NCI-H146 (cell line): Measurements from ENCODE around the gene RALGPS1.

Experiments
- DNase-seq: peaks from one replicate; lab custom pipeline; 2025; lab: John Stamatoyannopoulos, UW

The RALGPS1 gene

DNA sequence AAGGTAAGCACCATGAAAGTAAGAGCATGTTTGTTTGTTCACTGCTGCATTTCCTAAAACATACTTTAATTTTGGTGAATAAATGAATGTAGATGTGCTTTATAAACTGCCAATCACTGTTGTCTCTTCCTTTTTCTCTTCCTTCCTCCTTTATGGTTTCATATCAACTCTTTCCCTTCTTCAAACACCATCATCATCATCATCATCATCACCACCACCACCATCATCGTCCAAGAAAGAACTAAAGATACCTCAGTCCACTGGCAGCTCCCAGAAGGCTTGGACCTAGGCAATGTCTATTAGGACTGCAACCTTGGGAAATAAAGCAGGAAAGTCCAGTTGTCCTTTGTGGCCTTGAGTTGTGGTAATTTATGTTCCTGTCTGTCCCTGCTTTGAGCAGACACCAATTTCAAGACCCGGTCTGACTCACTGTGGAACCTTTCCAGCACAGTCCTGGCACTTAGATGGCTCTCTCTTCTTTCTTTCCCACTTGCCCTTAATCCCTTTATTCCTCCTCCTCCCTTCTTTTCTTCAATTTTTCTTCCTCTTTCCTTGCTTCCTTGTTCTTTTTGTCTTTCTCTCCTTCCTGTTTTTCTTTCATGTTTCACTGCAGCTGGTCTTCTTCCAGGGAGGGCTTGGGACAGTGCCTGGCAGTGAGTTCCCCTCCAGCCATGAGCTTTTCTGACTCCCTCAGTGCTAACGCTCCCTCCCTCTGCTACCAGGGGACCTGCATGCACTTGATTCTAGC is 108.5 kb downstream of the RALGPS1 start:
- no peak for DNase-seq

DNA sequence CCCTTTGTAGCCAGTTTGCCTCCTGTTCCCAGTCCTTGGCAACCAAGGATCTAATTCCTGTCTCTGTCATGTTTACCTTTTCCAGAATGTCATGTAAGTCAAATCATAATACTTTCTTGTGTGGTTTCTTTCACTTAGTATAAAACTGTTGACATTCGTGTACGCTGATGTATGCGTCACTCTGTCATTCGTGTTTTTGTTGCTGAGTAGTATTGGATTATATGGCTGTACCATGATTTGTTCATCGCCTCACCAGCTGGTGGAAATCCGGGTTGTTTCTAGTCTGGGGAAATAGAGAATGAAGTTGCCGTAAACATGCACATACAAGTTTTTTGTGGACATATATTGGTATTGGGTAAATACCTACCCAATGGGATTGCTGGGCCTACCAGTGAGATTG is 110.5 kb downstream of the RALGPS1 start:
- no peak for DNase-seq

DNA sequence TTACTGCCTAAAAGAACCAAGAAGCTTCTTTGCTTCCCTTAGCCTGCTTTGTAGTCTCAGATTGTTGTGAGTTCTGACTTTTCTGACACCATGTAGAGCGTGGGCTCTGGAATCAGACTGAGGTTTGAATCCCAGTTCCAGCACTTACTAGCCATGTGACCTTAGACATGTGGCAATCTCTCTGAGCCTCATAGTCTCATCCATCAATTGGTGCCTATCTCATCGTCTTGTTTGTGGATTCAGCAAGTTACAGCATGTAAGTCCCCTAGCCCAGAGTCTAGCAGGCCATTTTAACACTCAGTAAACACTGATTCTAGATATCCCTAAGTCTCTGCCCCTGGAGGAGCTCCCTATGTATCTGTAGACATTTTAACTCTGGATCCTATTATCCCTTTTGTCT is 113.1 kb downstream of the RALGPS1 start:
- DNase-seq = no peak

DNA sequence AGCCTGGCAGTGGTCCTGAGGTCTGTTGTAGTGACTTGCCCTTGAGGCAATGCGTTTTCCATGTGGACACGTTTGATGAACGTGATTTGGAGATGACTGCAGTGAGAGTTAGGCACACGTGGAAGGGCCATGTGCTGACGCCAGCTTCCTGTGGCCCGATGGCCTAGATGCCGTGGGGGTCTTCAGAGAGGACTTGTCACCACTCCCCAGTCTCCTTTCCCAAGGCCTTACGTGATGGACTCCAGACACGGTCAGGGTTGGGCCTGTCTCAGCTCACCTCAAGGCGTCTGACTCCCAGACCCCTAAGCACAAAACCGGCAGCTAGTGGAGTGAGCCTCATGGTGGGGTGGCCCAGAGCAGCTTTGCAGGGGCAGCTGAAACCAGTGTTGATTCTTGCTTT is 115.0 kb downstream of the RALGPS1 start:
- DNase-seq = no peak

DNA sequence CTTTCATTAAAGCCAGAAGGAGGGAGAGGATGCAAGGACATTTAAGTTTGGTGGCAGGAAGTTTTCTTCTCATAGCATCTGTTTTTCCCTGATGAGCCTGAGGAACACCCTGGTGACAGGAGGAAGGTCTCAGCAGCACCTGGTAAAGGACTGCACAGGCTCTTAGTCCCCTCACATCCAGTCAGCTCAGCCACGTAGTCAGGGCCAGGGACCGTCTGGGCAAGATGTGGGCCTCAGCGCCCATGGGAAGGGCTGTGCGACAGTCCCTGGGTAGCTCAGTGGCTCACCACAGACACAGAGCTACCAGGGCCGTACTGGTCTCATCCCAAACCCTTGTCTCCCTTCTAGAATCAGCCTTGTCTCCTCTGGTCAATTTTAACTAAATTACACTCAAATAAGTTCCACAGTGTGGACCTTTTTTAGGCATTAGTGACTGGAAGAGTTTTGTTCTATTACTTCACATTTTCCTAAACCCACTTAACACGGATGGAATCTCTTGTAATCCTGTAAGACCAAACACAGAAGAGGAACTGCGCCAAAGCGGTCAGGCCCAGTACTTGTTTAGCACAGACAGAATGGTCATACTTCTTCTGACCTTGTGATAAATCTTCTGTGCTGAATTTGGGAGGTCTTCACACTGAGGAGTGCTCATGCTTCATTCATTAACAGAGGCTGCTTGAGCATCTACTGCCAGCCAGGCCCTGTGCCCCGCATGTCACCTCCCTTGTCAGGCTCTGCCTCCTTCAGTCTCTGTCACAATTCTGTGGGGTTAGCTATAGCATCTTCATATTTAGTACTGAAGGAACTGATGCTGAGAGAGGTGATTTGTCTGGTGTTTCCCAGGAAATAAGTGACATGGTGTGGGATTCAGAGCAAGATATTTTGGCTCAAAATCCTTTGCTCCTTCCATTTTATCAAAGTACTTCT is 116.5 kb downstream of the RALGPS1 start:
- DNase-seq = no peak

DNA sequence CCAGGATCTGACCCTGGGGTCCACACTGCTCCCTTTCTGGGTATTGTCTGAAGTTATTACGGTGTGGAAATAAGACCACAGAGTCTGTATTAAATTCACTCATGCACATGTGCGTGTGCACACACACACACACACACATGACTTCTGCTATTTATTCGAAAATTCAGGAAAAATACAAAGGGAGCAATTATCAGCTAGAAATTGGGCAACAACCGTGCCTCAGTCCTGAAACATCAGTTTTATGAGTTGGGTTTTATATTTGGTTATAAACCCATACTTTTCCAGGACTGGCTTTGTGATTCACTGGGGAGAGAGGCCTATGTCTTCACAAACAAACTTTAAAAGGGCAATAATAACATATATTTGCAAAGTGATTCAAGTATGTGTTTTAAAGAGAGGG is 117.7 kb downstream of the RALGPS1 start:
- no peak for DNase-seq

DNA sequence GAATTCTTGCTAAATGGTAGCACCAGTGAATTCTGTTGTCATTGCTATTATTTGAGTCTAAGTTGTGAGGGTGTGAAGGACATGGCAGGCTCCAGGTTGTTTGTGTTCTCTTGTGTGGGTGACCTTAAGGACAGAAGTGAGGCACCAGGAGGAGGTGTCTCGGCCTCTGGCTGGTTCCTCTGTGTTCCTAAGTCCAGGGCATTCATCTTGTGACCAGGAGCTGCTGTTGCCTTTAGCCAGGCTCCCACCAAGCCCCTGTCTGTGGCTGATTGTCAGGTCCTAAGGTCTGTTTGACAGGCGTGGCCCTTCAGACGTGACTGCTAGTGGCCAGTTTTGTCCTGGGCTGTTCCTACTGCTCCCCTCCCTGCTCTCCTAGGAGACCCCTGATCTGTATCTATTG is 118.5 kb downstream of the RALGPS1 start:
- DNase-seq = no peak

DNA sequence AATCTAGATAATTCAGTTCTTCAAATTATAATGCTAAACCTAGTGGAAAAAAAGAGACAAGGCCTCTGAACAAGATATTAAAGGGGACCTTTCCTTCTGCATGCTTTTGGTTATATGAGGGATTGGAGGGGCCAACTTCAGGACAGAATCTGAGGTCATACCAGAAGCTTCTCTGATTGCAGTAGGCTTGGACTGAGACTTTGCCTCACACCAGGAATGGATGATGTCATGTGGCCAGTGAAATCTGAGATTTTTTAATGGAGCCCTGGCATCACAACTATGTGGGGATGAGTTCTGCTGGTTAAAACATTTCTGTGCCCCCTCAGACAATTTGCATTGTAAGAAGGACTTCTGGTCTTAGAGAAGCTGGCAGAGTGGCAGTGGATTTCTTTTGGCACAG is 119.2 kb downstream of the RALGPS1 start:
- no peak for DNase-seq

DNA sequence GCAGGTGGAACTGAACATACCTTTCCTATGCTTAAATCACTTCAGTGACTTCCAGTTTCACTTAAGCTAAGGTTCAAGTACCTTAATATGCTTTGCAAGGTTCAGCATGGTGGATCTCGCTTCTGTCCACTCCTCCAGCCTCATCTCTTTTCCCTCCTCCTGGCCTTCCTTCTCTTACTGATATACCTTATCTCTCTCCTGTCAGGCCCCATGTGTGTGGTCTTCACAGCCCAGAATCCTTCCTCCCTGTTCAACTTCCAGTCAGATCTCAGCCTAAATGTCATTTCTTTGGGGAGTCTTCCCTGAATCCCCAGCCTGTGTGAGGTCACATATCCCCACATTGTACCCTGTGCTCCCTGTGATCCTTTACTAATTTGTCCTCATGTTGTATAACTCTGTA is 120.1 kb downstream of the RALGPS1 start:
- no peak for DNase-seq

DNA sequence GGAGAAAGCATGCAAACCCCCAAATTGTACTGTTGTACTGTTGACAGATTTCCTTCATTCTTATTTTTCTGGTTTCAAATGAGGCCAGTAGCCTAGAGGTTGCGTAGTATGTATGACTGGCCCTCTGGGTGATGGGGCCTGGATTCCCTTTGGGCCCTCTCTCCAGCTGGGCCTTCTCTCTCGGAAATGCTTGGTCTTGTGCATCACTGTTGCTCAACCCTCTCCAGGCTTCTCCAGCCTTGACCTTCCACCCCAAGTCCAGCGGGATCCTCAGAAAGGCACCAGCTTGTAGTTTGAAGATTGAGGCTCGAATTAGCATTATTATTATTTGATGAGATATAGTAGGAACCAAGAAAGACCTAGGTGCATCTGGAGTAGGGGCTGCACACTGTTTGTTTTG is 120.8 kb downstream of the RALGPS1 start:
- DNase-seq = no peak

DNA sequence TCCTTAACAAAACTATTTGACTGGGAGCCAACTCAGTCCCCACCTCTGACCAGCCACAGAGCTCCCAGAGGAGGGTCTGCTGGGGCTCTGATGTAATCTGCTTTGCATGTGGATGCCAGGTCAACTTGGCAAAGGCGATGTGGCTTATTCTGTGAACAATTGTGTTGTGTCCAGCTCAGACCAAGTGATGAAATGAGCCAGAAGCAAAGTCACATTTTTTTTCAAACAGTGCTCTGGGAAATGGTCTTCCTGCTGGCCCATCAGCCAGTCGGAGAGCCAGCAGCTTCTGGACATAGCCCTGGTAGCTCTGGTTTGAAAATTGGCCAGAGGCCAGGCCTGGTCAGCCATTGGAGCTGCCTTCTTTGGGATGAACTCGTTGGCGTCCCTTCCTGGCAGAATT is 121.4 kb downstream of the RALGPS1 start:
- DNase-seq = no peak

DNA sequence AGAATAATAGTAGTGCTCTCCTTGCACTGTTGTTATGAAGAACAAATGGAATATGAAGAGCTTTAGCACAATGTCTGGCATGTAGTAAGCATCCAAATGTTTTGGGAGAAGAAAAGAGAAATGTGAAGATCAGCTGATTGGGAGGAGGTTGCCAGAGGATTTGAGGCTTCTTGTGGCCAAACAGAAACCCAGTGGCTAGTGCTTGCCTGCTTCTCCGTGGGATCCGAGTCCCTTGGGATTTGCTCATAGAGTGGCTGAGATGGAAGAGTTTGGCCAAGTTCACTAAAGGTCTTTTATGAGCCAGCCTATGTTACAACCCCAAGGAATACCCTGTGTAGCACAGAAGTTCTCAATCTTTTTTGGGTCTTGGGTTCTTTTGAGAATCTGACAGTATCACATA is 121.9 kb downstream of the RALGPS1 start:
- DNase-seq = no peak

DNA sequence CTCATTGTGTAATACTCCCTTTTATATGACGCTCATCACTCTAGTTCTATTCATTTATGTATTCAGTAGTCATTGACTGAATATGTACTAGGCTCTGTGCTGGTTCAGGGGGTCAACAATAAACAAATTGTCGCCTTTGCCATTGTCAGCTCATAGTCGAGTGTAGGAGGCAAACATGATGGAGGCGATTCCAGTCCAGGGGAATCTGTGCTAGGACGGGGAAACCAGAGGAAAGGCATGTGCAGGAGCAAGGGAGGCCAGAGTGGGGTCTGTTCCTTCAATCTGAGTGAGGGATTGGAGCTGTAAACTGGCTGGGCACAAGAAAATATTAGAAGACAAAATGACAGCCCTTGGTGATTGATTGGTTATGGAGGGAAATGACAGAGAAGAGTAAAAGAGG is 123.9 kb downstream of the RALGPS1 start:
- DNase-seq = no peak

DNA sequence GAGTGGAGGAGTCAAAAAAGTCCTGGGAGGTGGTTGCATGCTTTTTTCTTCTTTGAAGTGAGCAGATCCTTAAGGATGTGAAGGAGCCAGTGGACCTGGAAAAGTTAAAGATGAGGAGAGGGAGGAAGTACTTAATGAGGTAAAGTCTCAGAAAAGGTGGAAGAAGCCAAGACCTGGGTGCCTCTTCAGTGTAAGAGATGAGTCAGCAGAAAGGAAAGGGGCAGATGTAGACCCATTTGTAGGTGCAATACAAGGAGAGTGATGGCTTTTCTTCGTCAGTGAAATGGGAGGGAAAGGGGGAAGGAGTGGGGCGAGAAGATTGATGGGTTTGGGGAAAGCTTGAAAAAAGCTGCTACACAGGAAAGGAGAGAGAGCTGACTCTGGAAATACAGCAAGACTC is 124.9 kb downstream of the RALGPS1 start:
- no peak for DNase-seq

DNA sequence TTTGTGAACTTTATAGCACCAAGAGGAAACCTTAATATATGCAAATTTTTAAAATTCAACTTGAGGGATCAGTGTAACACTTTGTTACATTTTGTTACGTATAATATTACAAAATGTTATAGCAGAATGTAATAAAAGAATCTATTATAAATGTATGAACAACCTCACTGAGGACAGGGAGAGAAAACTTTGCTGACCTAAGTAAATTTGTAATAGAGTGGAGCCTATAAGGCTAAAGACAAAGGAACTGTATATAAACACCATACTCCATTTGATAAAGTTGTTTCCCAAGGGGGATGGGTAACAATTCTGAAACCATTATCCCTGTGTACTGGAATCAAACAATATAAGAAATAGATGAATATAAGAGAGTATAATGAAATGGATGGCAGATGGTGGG is 130.6 kb downstream of the RALGPS1 start:
- no peak for DNase-seq

DNA sequence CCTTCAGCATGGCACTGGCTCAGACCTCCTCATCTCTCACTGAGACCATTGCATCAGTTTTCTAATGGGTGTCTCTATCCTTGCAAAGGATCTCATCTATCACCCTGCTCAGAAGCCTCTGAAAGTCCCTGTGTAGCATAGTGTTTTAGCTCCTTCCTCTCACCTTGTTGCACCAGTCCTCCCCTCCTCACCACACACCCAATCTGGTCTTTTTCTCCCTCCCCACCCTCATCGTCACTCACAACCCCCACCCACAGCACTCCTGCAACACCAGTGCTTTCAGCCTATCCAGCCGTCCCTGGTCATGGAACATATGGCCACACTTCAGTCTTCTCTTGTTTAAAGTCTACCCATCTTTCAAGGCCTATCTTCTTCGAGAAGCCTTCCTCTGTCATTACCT is 133.4 kb downstream of the RALGPS1 start:
- no peak for DNase-seq

DNA sequence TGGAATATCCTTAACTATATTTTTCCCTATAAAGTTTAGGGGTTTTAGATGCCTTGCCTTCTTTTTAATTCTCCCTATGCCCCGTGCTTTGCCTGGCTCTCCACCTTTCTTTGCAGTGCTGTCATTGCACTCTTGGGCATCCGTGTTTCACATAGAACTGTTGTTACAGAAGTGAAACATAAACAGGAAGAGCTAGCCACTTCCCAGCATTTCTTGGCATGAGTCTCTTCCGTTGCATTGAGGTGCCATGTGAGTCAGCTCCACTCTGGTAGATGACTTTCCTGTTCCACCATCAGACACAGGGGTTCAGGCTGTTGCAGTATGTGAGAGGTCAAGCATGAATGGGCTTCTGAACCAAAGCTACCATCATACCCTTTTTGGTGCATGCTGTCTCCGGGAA is 134.5 kb downstream of the RALGPS1 start:
- DNase-seq = no peak

DNA sequence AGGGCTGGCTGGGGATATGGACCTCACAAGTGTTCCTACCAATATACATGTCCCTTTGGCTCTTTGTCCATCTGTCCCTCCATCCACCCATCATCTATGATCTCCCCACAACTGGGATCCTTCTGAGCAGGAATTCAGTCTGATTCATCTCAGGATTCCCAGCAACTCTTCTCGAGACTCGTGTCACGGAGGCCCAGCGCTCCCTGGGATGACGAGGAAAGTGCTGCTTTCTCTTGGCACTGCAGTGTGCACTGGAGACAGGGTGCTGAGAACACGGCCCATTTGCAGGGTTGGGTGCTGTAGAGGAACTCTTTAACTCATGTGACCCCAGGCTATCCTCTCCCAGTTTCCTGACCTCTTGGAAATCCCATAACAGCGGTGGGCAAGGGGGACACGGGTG is 135.0 kb downstream of the RALGPS1 start:
- DNase-seq = no peak

DNA sequence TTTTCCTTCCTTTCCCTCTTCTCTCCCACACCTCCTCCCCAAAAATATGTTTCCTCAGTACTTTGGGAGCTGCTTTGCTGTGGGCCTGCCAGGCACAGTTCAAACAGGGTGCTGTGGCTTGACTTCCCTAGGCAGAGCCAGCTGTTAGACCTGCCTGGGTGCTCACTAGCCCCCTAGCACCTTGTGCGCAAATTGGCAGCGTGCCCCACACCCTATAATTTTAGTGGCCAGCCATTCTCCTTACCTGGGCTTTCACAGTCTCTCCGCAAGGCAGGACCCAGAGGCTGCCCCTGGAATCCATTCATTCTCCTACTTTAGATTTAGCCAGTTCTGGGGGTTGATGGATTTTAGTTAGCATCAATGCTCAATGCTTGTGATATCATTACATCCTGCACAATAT is 135.6 kb downstream of the RALGPS1 start:
- no peak for DNase-seq

DNA sequence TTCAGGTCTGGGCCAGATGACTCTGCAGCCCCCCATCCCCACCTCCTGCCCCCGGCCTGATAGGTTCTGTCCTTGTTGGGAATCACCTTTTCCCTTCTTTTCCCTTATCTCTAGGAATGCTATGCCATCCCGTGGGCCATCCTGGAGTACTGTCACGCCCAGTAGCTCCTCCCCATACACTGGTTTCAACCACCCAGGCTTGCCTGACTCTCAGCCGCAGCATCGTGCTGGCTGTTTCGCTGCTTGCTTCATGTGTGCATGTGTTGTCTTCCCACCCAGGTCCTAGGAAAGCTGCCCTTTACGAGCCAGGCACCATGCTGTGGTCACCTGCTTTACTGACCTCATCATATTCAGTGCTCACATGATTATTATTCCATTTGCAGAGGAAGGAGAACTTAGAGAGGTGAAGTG is 136.0 kb downstream of the RALGPS1 start:
- DNase-seq = peak; percentile 30

DNA sequence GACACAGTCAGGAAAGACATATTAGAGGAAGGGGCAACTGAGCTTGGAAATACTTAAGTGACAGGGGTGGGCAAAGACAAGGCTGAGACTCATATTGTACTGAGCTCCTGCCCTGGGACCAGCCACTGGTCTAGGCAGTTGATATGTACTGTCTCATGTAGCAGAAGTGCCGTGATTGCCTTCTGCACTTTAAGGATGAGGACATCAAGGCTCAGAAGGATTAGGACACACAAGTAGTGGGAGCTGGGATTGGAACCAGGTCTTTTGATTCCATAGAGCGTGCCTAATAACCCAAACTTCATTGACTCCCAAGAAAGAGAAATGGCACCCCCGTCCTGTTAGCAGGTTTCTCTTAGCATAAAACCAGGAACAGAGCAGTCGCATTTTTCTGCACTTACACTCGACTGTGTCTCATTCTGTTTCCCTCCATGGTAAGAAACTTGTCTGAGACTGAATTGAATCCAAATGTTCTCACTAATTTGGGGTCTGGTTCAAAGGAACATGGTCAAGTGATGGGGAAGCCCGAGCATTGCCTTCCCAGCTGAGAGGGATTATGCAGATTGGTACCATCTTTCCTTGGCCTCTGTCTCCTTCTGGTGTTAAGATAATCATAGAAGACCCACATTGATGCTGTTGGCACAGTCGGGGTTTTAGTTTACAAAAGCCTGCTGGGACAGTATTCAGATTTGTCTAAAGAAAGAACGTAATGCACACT is 137.5 kb downstream of the RALGPS1 start:
- no peak for DNase-seq

DNA sequence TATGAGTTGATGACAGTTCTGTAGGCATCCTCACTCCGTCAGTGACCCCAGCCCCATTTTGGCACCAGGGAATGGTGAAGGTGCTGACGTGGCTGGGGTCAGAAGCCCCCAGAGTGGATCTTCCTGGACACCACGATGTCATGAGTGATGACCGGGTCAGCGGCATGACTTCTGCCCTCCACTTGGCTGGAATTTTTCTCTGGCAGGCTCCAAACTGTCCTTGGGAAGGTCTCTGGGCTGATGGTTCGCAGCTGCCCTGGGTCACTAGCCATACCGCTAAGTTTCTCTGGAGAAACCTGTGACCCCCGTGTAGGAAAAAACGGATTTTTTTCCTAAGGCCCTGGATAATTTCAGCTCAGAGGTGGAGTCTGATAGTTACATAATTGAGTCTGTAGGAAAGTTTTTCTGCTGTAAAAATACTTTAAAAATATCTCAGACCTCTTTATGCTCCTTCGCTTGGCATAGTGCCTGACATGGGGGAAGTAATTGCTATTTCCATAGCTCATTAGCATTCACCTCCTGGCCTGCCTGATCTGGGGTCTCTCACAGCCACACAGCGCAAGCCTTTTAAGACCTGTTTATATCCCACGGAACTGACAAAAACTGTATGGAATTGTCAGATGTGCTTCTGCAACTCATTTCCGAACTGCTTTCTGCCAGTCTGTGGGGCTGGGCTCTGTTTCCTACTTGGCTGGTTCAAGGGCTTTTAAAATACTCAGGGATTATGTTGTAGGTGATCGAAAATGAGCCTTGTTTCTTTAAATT is 138.7 kb downstream of the RALGPS1 start:
- no peak for DNase-seq
